Left ventricle myocardium inferior (tissue), 1 donor: ENCODE data around the gene BNIP1. TPM values are rescaled to one million over a fixed set of nuclear protein-coding genes. Genes with fewer than 3 reads are reported as not detected.

Source experiments
- DNase-seq: peaks from one replicate; pipeline ENCODE4 v3.0.0-alpha.2; 2020
- H3K27ac ChIP-seq: fragments of 200-600 bp; replicated peaks from 2 replicates; pipeline ENCODE4 v1.8.0; 2021
- H3K27me3 ChIP-seq: fragments of 200-600 bp; 2 replicates; pipeline ENCODE4 v1.8.0; 2021; ENCODE audit warnings: low read depth
- H3K36me3 ChIP-seq: fragments of 200-600 bp; 2 replicates; pipeline ENCODE4 v1.8.0; 2021
- H3K4me1 ChIP-seq: fragments of 200-600 bp; 2 replicates; pipeline ENCODE4 v1.8.0; 2021
- H3K4me3 ChIP-seq: fragments of 200-600 bp; 2 replicates; pipeline ENCODE4 v1.8.0; 2021; ENCODE audit warnings: mild to moderate bottlenecking, moderate library complexity
- H3K9me3 ChIP-seq: fragments of 200-600 bp; replicated peaks from 2 replicates; pipeline ENCODE4 v1.8.0; 2021
- intact Hi-C: fragments of 100-400 bp; cut with micrococcal nuclease; formaldehyde crosslinking; loops from one replicate; pipeline ENCODE4 v1.11.0; 2022
- total RNA-seq: library from RNA; stranded (reverse); fragmentation: NEBNext Ultra II Directional; extraction: Animal tissue kit (Norgen Biotek cat#: 25700); gene quantifications from one replicate; pipeline ENCODE4 v1.2.1, GENCODE V29; 2021
- TF ChIP-seq, protein P1 (sequence below): fragments of 200-600 bp; IDR thresholded peaks from 2 replicates; pipeline ENCODE4 v1.8.0; 2021; ENCODE audit warnings: antibody characterized with exemption, mild to moderate bottlenecking, borderline replicate concordance
- donor health status: DM: no; HTN: yes; CAD: no; lungs with severe emphysema.

Gene BNIP1
- total RNA-seq, 1 donor from 2014 or later: 11.7 TPM

DNA sequence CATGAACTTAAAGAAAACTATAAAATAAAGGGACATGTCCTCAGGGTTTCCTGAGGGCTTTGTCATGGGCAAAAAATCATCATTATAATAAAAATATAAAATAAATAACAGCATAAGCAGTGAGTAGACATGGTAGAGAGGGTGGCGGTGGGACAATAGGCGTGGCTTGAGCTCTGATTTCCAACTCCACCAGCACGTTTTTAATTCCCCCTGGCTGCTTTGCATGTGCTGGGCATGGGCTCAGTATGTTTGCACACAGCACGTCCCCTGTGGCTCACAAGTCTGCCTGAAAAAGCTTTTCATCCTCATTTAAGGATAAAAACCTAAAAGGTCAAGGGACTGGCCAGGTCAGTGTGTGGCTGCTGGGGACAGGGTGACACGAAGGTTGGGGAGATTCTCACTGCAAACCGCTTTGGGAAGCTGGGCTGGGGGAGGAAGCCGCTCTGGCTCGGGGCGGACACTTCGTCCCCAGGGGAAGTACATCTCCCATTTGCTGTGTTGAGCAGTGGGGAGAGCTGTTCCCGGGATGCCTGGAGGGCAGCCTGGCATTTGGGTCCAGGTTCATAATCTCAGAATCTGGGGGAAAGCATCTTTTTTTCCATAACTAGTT lies 58.0 kb downstream of the BNIP1 start:
- H3K4me1 ChIP-seq: peaks cover 6% of the 10 kb centered on the region
- peaks cover 37% of the 10 kb centered on the region for H3K27me3 ChIP-seq
- H3K4me3 ChIP-seq: no peak overlapping the region
- peaks cover 14% of the 10 kb centered on the region for H3K9me3 ChIP-seq
- no peak for DNase-seq
- H3K36me3 ChIP-seq: no peaks in the 10 kb centered on the region
- intact Hi-C loops: no loop called here
- no peak overlapping the region for H3K27ac ChIP-seq
- TF ChIP-seq, protein P1, sequence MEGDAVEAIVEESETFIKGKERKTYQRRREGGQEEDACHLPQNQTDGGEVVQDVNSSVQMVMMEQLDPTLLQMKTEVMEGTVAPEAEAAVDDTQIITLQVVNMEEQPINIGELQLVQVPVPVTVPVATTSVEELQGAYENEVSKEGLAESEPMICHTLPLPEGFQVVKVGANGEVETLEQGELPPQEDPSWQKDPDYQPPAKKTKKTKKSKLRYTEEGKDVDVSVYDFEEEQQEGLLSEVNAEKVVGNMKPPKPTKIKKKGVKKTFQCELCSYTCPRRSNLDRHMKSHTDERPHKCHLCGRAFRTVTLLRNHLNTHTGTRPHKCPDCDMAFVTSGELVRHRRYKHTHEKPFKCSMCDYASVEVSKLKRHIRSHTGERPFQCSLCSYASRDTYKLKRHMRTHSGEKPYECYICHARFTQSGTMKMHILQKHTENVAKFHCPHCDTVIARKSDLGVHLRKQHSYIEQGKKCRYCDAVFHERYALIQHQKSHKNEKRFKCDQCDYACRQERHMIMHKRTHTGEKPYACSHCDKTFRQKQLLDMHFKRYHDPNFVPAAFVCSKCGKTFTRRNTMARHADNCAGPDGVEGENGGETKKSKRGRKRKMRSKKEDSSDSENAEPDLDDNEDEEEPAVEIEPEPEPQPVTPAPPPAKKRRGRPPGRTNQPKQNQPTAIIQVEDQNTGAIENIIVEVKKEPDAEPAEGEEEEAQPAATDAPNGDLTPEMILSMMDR: no peak

DNA sequence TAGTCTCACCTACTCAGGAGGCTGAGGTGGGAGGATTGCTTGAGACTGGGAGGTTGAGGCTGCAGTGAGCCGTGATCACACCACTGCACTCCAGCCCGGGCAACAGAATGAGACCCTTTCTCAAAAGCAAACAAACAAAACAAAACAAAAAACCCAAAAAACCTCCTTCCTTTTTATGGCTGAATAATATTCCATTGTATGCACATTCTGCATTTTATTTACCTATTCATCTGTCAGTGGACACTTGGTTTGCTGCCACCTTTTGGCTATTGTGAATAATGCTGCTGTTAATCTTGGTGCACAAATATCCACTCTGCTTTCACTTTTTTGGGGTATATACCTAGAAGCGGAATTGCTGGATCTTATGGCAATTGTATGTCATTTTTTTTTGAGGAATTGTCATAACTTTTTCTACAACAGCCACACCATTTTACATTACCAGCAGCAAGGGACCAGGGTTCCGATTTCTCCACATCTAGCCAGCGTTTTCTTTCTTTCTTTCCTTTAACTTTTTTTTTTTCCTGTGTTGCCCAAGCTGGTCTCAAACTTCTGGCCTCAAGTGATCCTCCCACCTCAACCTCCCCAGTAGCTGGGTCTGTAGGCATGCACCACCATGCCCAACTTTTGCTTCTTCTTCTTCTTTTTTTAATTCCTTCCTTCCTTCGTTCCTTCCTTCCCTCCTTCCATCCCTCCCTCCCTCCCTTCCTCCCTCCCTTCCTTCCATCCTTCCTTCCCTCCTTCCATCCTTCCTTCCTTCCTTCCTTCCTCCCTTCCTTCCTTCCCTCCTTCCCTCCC lies 60.1 kb downstream of the BNIP1 start:
- Histone ChIP-seq H3K4me1 (no peaks in the 10 kb centered on the region), H3K36me3 (no peaks in the 10 kb centered on the region), H3K27me3 (peaks cover 37% of the 10 kb centered on the region), H3K27ac (no peak overlapping the region), H3K9me3 (peaks cover 10% of the 10 kb centered on the region), H3K4me3 (no peak overlapping the region)
- TF ChIP-seq, protein P1: peak; percentile 59
- intact Hi-C loops: no loop called here
- no peak for DNase-seq

DNA sequence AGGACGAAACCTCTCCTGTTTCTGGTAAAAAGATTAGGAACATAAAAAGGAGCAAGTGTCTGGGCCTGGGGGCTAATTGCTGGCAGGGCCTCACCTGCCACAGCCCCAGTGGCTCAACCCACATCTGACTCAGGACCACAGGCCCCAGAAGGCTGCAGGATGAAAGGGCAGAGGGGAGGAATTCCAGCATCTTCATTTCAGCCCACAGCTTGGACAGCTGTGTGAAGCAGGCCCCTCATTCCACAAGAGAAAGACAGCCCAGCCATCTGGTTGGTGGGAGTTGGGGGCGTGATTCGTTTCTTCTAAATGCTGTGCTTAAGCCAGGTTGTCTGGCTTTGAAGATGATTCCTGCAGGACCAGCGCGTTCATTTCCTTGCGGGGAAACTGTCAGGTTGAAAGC lies 61.6 kb downstream of the BNIP1 start:
- no peaks in the 10 kb centered on the region for H3K4me1 ChIP-seq
- H3K27me3 ChIP-seq: peaks cover 37% of the 10 kb centered on the region
- intact Hi-C loops: no loop called here
- DNase-seq: no peak
- no peaks in the 10 kb centered on the region for H3K9me3 ChIP-seq
- H3K36me3 ChIP-seq: no peaks in the 10 kb centered on the region
- no peak overlapping the region for H3K4me3 ChIP-seq
- TF ChIP-seq, protein P1: no peak
- H3K27ac ChIP-seq: no peak overlapping the region

DNA sequence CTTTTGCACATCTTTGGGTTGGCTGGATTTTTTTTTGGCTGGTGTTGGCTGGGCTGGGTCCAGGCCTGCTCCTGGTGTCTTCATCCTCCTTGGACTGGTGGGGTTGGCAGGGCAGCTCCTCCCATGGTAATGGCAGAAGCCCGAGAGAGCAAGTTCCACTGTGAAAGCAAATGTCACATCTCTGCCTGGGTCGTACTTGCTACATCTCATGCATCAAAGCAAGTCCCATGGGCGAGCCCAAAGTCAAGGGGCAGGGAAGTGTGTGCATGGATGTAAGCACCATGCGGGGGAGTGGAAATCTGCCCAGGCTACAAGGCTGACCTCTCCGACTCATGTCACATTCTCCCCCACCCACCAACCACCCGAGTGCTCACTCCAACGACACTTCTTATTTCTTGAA lies 64.0 kb downstream of the BNIP1 start:
- TF ChIP-seq, protein P1: no peak
- Histone ChIP-seq H3K4me1 (no peaks in the 10 kb centered on the region), H3K27me3 (peaks cover 19% of the 10 kb centered on the region), H3K27ac (no peak overlapping the region), H3K9me3 (no peaks in the 10 kb centered on the region), H3K4me3 (no peak overlapping the region), H3K36me3 (no peaks in the 10 kb centered on the region)
- intact Hi-C loops: no loop called here
- no peak for DNase-seq

DNA sequence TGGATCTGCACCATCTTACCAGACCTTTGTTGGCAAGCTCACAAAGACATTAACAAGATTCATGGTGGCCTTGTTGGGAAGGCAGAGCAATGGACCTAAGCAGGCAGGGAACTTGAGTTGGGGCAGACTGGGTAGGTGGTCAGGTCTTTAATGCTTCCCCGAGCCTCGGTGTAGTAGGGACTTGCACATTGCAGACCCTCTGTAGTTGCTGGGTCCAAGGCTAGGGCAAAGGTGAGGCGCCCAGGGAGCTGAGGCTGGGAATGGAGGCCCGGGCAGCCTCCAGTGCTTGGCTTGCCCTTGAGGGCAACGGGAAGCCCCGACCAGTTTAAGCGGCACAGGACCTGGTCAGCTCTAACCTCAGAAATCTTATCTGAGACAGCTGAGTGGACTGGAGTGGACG lies 66.5 kb downstream of the BNIP1 start:
- TF ChIP-seq, protein P1: no peak
- Histone ChIP-seq H3K27me3 (peaks cover 10% of the 10 kb centered on the region), H3K9me3 (no peaks in the 10 kb centered on the region), H3K36me3 (no peaks in the 10 kb centered on the region), H3K4me1 (no peaks in the 10 kb centered on the region), H3K27ac (no peak overlapping the region), H3K4me3 (no peak overlapping the region)
- DNase-seq: no peak
- intact Hi-C loops: no loop called here
